Measurements from ENCODE around the gene EMC6. TPM values are rescaled to one million over a fixed set of nuclear protein-coding genes. Genes with fewer than 3 reads are reported as not detected.

EMC6 gene
- total and polyA plus RNA-seq, 2 of the 13 experiments (the other 11 are each of a cell fraction or from before 2014, with no cell fraction given) = 45.1 to 47.7 TPM

GRCh38 chr17:3678821-3679530 is 10.4 kb downstream of the EMC6 start (continued):
- TF ChIP-seq ZNF687 (CRISPR knock-in tag; IDR thresholded peaks at IDR 0.05) (no peak), ZNF605 (CRISPR knock-in tag; IDR thresholded peaks at IDR 0.05) (no peak), CREM (IDR thresholded peaks at IDR 0.05) (no peak), CREM (CRISPR knock-in tag; IDR thresholded peaks at IDR 0.05) (no peak)

GRCh38 chr17:3679531-3680126 is 11.0 kb downstream of the EMC6 start:
- Histone ChIP-seq H3K4me3 (replicated peaks in 1 of 3; ENCODE audit: insufficient read depth in 1 of 3, low read depth in 2 of 3, low read length in 3 of 3) (no peak overlapping the region), H2AFZ (ENCODE audit: low read length) (no peak overlapping the region), H3K79me2 (ENCODE audit: insufficient read depth, low read length) (no peaks in the 10 kb centered on the region), H3K36me3 (replicated peaks in 1 of 2; ENCODE audit: control insufficient read depth in 1 of 2, insufficient read depth in 2 of 2, low read length in 2 of 2) (no peaks in the 10 kb centered on the region), H3K9me3 (ENCODE audit: low read length) (no peaks in the 10 kb centered on the region), H3K4me1 (ENCODE audit: insufficient read depth, low read length) (peaks cover 16% of the 10 kb centered on the region), H3K4me2 (ENCODE audit: low read depth, low read length) (no peak overlapping the region), H3K27me3 (ENCODE audit: control insufficient read depth in 1 of 2, insufficient read depth in 2 of 2, low read length in 2 of 2) (peaks cover 1 to 7% of the 10 kb centered on the region in 2 experiments; a peak in 3 of 5 replicates), H3K9ac (ENCODE audit: insufficient read depth, low read depth, low read length) (no peak overlapping the region), H4K20me1 (ENCODE audit: insufficient read depth, low read length) (no peaks in the 10 kb centered on the region), H3K27ac (ENCODE audit: extremely low read length, insufficient read depth, low read length) (no peak overlapping the region)
- FAIRE-seq = no peak
- no peak for DNase-seq (ENCODE audit: low spot score)
- CTCF ChIA-PET (ENCODE audit: low intra/inter-chr PET ratio, low total read pairs) = no interaction called here
- in situ Hi-C loops (cut with HindIII; ENCODE audit: extremely low pct_ligation_motif_present, low pct_unique_long_range_greater_than_20kb) = no loop called here
- intact Hi-C loops (cut with micrococcal nuclease; ENCODE audit: unreplicated experiment) = loop anchor here (5.0 kb wide), 2 partner anchors 53 to 148 kb away; no protein-coding TSS in a partner anchor
- ATAC-seq = no peak
- 63% methylated on average over 10 of the region's 20 CpGs for WGBS (ENCODE audit: low lambda C conversion rate)
- no TSS peak for BruUV-seq (replicated peaks)
- POLR2A ChIA-PET = interaction anchor here (2.6 to 3.1 kb wide), 2 partner anchors 11 to 12 kb away, joined by 8 to 21 read pairs; partner anchors contain the start of genes EMC6 and TAX1BP3
- TF ChIP-seq ZNF263 (CRISPR knock-in tag; IDR thresholded peaks at IDR 0.05) (peak; percentile 72), MEF2D (CRISPR knock-in tag; IDR thresholded peaks at IDR 0.05) (no peak)

Data from HepG2 (cell line).